ENCODE measurements around the gene KCTD14.

GRCh38 chr11:78044706-78045105 is 21.6 kb upstream of the KCTD14 start:
- TF ChIP-seq POLR2A (IDR thresholded peaks at IDR 0.05), result no peak
- TF ChIP-seq CTCF (IDR thresholded peaks at IDR 0.05), result no peak

Data from body of pancreas (tissue), 4 donors.